ENCODE measurements around the gene TMEM125. TPM values are rescaled to one million over a fixed set of nuclear protein-coding genes. Genes with fewer than 3 reads are reported as not detected.

Gene TMEM125
- total RNA-seq, 4 donors from 2014 or later: 0.24 to 1.0 TPM; not detected in 2

- TF ChIP-seq CTCF (IDR thresholded peaks at IDR 0.05): no peak
- peak; percentile 49 for ATAC-seq (ENCODE audit: low FRiP score)
- DNase-seq (ENCODE audit: low spot score): no peak
Observed at GRCh38 chr1:43300378-43301094, 30.8 kb downstream of the TMEM125 start, which contains the start of gene TIE1. TIE1 (plus strand) TSS chr1:43300982; CDS start chr1:43301072, 90 bp downstream.

GRCh38 chr1:43302201-43302600 is 32.4 kb downstream of the TMEM125 start:
- no peak for DNase-seq (ENCODE audit: low spot score)
- no peak for TF ChIP-seq CTCF (IDR thresholded peaks at IDR 0.05)
- no peak for ATAC-seq (ENCODE audit: low FRiP score)

DNA sequence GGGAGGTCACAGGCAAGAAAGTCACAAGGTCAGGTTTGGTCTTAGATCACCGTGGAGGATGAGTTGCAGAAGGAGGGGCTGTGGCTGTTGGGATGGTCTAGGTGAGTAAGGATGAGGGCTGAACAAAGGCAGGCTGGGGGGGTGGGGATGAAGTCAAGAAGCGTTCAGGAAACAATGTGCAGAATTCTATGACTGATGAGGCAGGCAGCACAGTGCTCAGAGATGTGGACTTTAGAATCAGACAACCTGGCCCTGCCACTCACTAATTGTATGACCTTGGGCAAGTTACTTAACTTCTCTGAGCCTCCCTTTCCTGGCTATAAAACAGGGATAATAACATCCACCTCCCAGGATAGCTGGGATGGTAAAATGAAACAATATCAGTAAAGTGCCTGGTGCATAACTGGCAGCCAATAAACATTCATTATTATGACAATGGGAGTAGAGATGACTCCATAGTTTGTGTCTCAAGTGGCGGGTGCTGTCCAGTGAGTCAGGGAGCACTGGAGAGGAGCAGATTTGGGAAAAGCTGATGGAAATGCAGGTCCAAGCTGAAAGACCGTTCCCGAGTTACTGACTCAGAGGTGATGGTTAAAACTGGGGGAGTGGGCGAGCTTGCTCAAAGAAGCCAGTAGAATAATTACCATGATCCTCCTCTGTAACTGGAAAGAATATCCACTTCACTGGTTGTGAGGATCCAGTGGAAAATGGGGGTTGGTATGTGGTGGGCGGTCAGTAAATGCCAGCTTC is 33.1 kb downstream of the TMEM125 start:
- ATAC-seq (ENCODE audit: low FRiP score) (peak; percentile 30), DNase-seq (ENCODE audit: low spot score) (no peak)
- no peak for TF ChIP-seq CTCF (IDR thresholded peaks at IDR 0.05)

DNA sequence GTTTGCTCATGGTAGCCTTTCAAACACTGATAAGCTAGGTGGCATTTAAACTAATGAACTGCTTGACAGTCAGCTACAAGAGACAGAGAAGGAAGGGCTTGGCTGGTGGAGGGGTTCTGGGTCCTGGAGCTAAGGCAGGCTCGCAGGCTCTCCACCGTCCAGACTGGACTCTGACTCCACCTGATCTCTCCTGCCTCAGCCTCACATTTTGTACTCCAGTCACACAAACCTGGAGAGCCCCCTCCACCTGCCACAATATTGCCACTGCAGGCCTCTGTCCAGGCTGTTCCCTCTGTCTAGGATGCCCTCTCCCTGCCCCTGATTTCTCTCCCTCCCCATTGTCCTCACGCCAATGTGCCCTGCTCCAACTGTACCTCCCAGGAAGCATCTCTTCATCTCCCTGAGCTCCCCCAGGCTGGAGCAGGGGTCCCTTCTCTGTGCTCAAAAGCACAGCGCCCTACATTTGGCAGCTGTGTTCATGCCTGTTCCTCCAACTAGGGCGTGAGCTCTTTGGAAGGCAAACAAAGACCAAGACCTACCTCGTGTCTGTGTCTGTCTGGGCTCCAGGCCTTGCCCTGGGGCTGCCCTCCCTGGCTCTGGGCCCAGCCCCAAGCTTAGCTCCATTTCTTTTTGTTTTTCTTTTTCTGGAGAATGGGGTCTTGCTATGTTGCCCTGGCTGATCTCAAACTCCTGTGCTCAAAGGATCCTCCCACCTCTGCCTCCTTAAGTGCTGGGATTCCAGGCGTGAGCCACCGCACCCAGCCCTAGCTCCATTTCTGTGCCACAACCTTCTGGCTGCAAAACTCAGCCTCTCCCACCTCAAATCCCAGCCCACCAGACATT is 33.9 kb downstream of the TMEM125 start:
- ATAC-seq (ENCODE audit: low FRiP score): no peak
- DNase-seq (ENCODE audit: low spot score): no peak
- no peak for TF ChIP-seq CTCF (IDR thresholded peaks at IDR 0.05)

- DNase-seq (ENCODE audit: low spot score) (no peak), ATAC-seq (ENCODE audit: low FRiP score) (no peak)
- TF ChIP-seq CTCF (IDR thresholded peaks at IDR 0.05): no peak
Observed at GRCh38 chr1:43304314-43304681, 34.5 kb downstream of the TMEM125 start.

DNA sequence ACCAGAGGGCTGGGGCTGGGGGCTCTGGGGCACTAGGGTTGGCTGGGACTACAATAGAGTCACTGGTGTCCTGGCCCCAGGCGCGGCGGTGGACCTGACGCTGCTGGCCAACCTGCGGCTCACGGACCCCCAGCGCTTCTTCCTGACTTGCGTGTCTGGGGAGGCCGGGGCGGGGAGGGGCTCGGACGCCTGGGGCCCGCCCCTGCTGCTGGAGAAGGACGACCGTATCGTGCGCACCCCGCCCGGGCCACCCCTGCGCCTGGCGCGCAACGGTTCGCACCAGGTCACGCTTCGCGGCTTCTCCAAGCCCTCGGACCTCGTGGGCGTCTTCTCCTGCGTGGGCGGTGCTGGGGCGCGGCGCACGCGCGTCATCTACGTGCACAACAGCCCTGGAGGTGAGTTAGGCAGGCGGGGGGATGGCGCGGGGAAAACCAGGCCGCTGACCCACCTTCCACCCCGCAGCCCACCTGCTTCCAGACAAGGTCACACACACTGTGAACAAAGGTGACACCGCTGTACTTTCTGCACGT is 35.1 kb downstream of the TMEM125 start:
- ATAC-seq (ENCODE audit: low FRiP score) (no peak), DNase-seq (ENCODE audit: low spot score) (no peak)
- no peak for TF ChIP-seq CTCF (IDR thresholded peaks at IDR 0.05)

Data from omental fat pad (tissue), 4 donors.